Activated CD4-positive, alpha-beta T cell treated with anti-CD3 and anti-CD28 coated beads for 4 hours (primary cell): ENCODE results near the gene POTEG.
"Not testable (repeated sequence)": the region's sequence is repeated elsewhere in the genome, so short reads cannot be mapped to it uniquely, and the experiment has no call there.

Experiments
- DNase-seq, 2 donors: peaks; one replicate each; pipeline ENCODE4 v3.0.0-alpha.2; 2020

The POTEG gene

GRCh38 chr14:19434241-19434640 is at the start of gene POTEG:
Gene POTEG, minus strand, starts transcription at chr14:19434341. Its CDS starts 52 bp downstream, at chr14:19434289.
- not testable (repeated sequence) for DNase-seq

- DNase-seq, result not testable (repeated sequence)
Measured at GRCh38 chr14:19482093-19482492, 48.0 kb upstream of the POTEG start.

- DNase-seq, result not testable (repeated sequence)
Measured at GRCh38 chr14:19481421-19481820, 47.3 kb upstream of the POTEG start.

- not testable (repeated sequence) for DNase-seq
Measured at GRCh38 chr14:19480491-19480890, 46.4 kb upstream of the POTEG start.

GRCh38 chr14:19445761-19446160 is 11.6 kb upstream of the POTEG start:
- DNase-seq, result not testable (repeated sequence)

GRCh38 chr14:19439826-19440225 is 5.7 kb upstream of the POTEG start:
- not testable (repeated sequence) for DNase-seq

- DNase-seq, result not testable (repeated sequence)
Measured at GRCh38 chr14:19439219-19439618, 5.1 kb upstream of the POTEG start.

GRCh38 chr14:19437126-19437443 is 2.9 kb upstream of the POTEG start:
- not testable (repeated sequence) for DNase-seq

GRCh38 chr14:19436311-19437125 is 2.4 kb upstream of the POTEG start:
- not testable (repeated sequence) for DNase-seq

GRCh38 chr14:19435852-19436251 is 1.7 kb upstream of the POTEG start:
- not testable (repeated sequence) for DNase-seq

- DNase-seq, result not testable (repeated sequence)
Measured at GRCh38 chr14:19434891-19435290, 750 bp upstream of the POTEG start.

- not testable (repeated sequence) for DNase-seq
Measured at GRCh38 chr14:19433765-19434164, 376 bp downstream of the POTEG start.

GRCh38 chr14:19408519-19408918 is 25.6 kb downstream of the POTEG start:
- DNase-seq, result not testable (repeated sequence)

- DNase-seq, result not testable (repeated sequence)
Measured at GRCh38 chr14:19402097-19402496, 32.0 kb downstream of the POTEG start.

- not testable (repeated sequence) for DNase-seq
Measured at GRCh38 chr14:19394727-19395126, 39.4 kb downstream of the POTEG start.

- DNase-seq, result not testable (repeated sequence)
Measured at GRCh38 chr14:19390230-19390629, 43.9 kb downstream of the POTEG start.

- not testable (repeated sequence) for DNase-seq
Measured at GRCh38 chr14:19388741-19389140, 45.4 kb downstream of the POTEG start.

GRCh38 chr14:19386996-19387395 is 47.1 kb downstream of the POTEG start:
- DNase-seq, result not testable (repeated sequence)

- not testable (repeated sequence) for DNase-seq
Measured at GRCh38 chr14:19386309-19386708, 47.8 kb downstream of the POTEG start.

- DNase-seq, result not testable (repeated sequence)
Measured at GRCh38 chr14:19384088-19384781, 49.9 kb downstream of the POTEG start.

- not testable (repeated sequence) for DNase-seq
Measured at GRCh38 chr14:19383008-19383584, 51.0 kb downstream of the POTEG start.

- DNase-seq, result not testable (repeated sequence)
Measured at GRCh38 chr14:19380137-19380536, 54.0 kb downstream of the POTEG start.

- not testable (repeated sequence) for DNase-seq
Measured at GRCh38 chr14:19374451-19374903, 59.7 kb downstream of the POTEG start.
